ENCODE results near the gene PPM1G. TPM values are rescaled to one million over a fixed set of nuclear protein-coding genes. Genes with fewer than 3 reads are reported as not detected.
"Not testable (repeated sequence)": the region's sequence is repeated elsewhere in the genome, so short reads cannot be mapped to it uniquely, and the experiment has no call there.

The PPM1G gene
- polyA plus RNA-seq, 1 of the 3 experiments (the other 2 are of a cell fraction) = 113 TPM

- peaks cover 39% of the 10 kb centered on the region for H3K79me2 ChIP-seq (ENCODE audit: insufficient read depth)
- no peaks in the 10 kb centered on the region for H3K9me2 ChIP-seq
- H3K4me2 ChIP-seq = peak overlapping the region; percentile 84
- H3K36me3 ChIP-seq (replicated peaks in 1 of 2; ENCODE audit: control insufficient read depth in 1 of 2, insufficient read depth in 2 of 2, low read length in 1 of 2) = peaks cover 0 to 12% of the 10 kb centered on the region in 2 experiments
- H4K20me1 ChIP-seq (ENCODE audit: insufficient read depth) = peaks cover 38% of the 10 kb centered on the region
- ChIA-PET CTCF (interaction anchor here (0.7 to 7.0 kb wide), 8 partner anchors 12 to 255 kb away, joined by 3 to 94 read pairs (median 7); partner anchors contain the start of gene PPM1G), POLR2A (interaction anchor here (0.5 to 4.3 kb wide), 11 partner anchors 10 to 236 kb away, joined by 4 to 66 read pairs (median 7); partner anchors contain the start of genes CCDC121, EIF2B4, GPN1 and GTF3C2)
- peak overlapping the region; percentile 92 to 93 for H3K27ac ChIP-seq (ENCODE audit: low read depth in 2 of 2, low read length in 1 of 2)
- no peaks in the 10 kb centered on the region for H3K9me3 ChIP-seq
- H3F3A ChIP-seq (replicated peaks; ENCODE audit: insufficient read depth) = peaks cover 17% of the 10 kb centered on the region
- DNase-seq = no peak
- 10% methylated on average over 7 of the region's 7 CpGs for WGBS (ENCODE audit: low lambda C conversion rate)
- H3K4me1 ChIP-seq (ENCODE audit: control insufficient read depth in 1 of 2, insufficient read depth in 2 of 2, low read depth in 1 of 2, low read length in 1 of 2) = peaks cover 6 to 10% of the 10 kb centered on the region in 2 experiments; a peak in 3 of 4 replicates
- H3K27me3 ChIP-seq (ENCODE audit: insufficient read depth) = no peaks in the 10 kb centered on the region
- peak overlapping the region; percentile 98 for H3K9ac ChIP-seq
- TF ChIP-seq CHD2 (IDR thresholded peaks at IDR 0.05; ENCODE audit: low read length, partially characterized antibody) (no peak), NFIC (IDR thresholded peaks at IDR 0.05; ENCODE audit: borderline replicate concordance) (no peak)
- peak overlapping the region; percentile 74 to 92 for H3K4me3 ChIP-seq (ENCODE audit: low read depth in 2 of 2, low read length in 1 of 2)
- peak overlapping the region; percentile 92 for H2AFZ ChIP-seq (ENCODE audit: low read depth)
Measured at GRCh38 chr2:27427863-27428212, 18.4 kb upstream of the PPM1G start.

GRCh38 chr2:27425039-27425438 lies 15.6 kb upstream of the PPM1G start:
- DNase-seq; H3K4me3 ChIP-seq (ENCODE audit: low read depth in 2 of 2, low read length in 1 of 2); H3K9me2 ChIP-seq; H3K36me3 ChIP-seq (replicated peaks in 1 of 2; ENCODE audit: control insufficient read depth in 1 of 2, insufficient read depth in 2 of 2, low read length in 1 of 2); H3K9me3 ChIP-seq; H3K4me2 ChIP-seq; H3K4me1 ChIP-seq (ENCODE audit: control insufficient read depth in 1 of 2, insufficient read depth in 2 of 2, low read depth in 1 of 2, low read length in 1 of 2); H2AFZ ChIP-seq (ENCODE audit: low read depth); H3K27ac ChIP-seq (ENCODE audit: low read depth in 2 of 2, low read length in 1 of 2); H3K27me3 ChIP-seq (ENCODE audit: insufficient read depth); H3K9ac ChIP-seq: not testable (repeated sequence)
- Histone ChIP-seq H3K79me2 (ENCODE audit: insufficient read depth) (peaks cover 11% of the 10 kb centered on the region), H4K20me1 (ENCODE audit: insufficient read depth) (peaks cover 10% of the 10 kb centered on the region), H3F3A (replicated peaks; ENCODE audit: insufficient read depth) (peaks cover 16% of the 10 kb centered on the region)
- POLR2A ChIA-PET = interaction anchor here (2.5 kb wide), 1 partner anchor 15 kb away, joined by 9 read pairs; the partner anchor contains the start of gene PPM1G
- 87% methylated on average over 10 of the region's 10 CpGs for WGBS (ENCODE audit: low lambda C conversion rate)
- CTCF ChIA-PET = interaction anchor here (0.6 to 2.2 kb wide), 2 partner anchors 17 to 41 kb away, joined by 3 to 11 read pairs; partner anchors contain the start of gene PPM1G

GRCh38 chr2:27422958-27423357 lies 13.6 kb upstream of the PPM1G start:
- Histone ChIP-seq H3K9me2 (no peaks in the 10 kb centered on the region), H3K79me2 (ENCODE audit: insufficient read depth) (no peaks in the 10 kb centered on the region), H3K9ac (no peak overlapping the region), H3K36me3 (replicated peaks in 1 of 2; ENCODE audit: control insufficient read depth in 1 of 2, insufficient read depth in 2 of 2, low read length in 1 of 2) (no peaks in the 10 kb centered on the region), H2AFZ (ENCODE audit: low read depth) (no peak overlapping the region), H3K4me1 (ENCODE audit: control insufficient read depth in 1 of 2, insufficient read depth in 2 of 2, low read depth in 1 of 2, low read length in 1 of 2) (no peaks in the 10 kb centered on the region), H3K4me3 (ENCODE audit: low read depth in 2 of 2, low read length in 1 of 2) (no peak overlapping the region), H3K9me3 (no peaks in the 10 kb centered on the region), H3K27me3 (ENCODE audit: insufficient read depth) (no peaks in the 10 kb centered on the region), H4K20me1 (ENCODE audit: insufficient read depth) (no peaks in the 10 kb centered on the region), H3K4me2 (no peak overlapping the region), H3F3A (replicated peaks; ENCODE audit: insufficient read depth) (peaks cover 6% of the 10 kb centered on the region), H3K27ac (ENCODE audit: low read depth in 2 of 2, low read length in 1 of 2) (no peak overlapping the region)
- no peak for DNase-seq
- WGBS (ENCODE audit: low lambda C conversion rate) = 95% methylated on average over 3 of the region's 3 CpGs
- ChIA-PET CTCF (interaction anchor here (1.0 to 2.2 kb wide), 3 partner anchors 9 to 14 kb away, joined by 4 to 11 read pairs (median 4); partner anchors contain the start of gene PPM1G), POLR2A (interaction anchor here (2.5 kb wide), 1 partner anchor 13 kb away, joined by 9 read pairs; the partner anchor contains the start of gene PPM1G)
- TF ChIP-seq RAD21 (IDR thresholded peaks at IDR 0.05; ENCODE audit: low read length) (no peak), EP300 (IDR thresholded peaks at IDR 0.05; ENCODE audit: borderline replicate concordance in 1 of 2, low read depth in 1 of 2, low read length in 1 of 2) (no peak), ELF1 (IDR thresholded peaks at IDR 0.05) (no peak), NFIC (IDR thresholded peaks at IDR 0.05; ENCODE audit: borderline replicate concordance) (no peak), TCF12 (IDR thresholded peaks at IDR 0.05) (no peak), PBX3 (IDR thresholded peaks at IDR 0.05) (no peak), GABPA (IDR thresholded peaks at IDR 0.05; ENCODE audit: low read depth) (no peak), REST (IDR thresholded peaks at IDR 0.05; ENCODE audit: low read depth, low read length) (no peak), CTCF (IDR thresholded peaks at IDR 0.05) (no peak), MXI1 (IDR thresholded peaks at IDR 0.05; ENCODE audit: low read depth, low read length) (no peak), POLR2AphosphoS5 (IDR thresholded peaks at IDR 0.05; ENCODE audit: low read depth, low read length) (no peak)
- TF ChIP-seq, protein P1, sequence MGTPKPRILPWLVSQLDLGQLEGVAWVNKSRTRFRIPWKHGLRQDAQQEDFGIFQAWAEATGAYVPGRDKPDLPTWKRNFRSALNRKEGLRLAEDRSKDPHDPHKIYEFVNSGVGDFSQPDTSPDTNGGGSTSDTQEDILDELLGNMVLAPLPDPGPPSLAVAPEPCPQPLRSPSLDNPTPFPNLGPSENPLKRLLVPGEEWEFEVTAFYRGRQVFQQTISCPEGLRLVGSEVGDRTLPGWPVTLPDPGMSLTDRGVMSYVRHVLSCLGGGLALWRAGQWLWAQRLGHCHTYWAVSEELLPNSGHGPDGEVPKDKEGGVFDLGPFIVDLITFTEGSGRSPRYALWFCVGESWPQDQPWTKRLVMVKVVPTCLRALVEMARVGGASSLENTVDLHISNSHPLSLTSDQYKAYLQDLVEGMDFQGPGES (IDR thresholded peaks at IDR 0.05; ENCODE audit: low read depth, low read length) = no peak
